ENCODE measurements around the gene ADGRL3.

- TF ChIP-seq EZH2 (IDR thresholded peaks at IDR 0.05; ENCODE audit: borderline replicate concordance, low read depth, low read length, severe bottlenecking) (no peak), CTCF (IDR thresholded peaks at IDR 0.05; ENCODE audit: borderline replicate concordance, extremely low read depth, low read length, poor library complexity, severe bottlenecking) (no peak)
These were observed 327.8 kb downstream of the ADGRL3 start for GRCh38 chr4:61527888-61528287.
